Measurements from ENCODE around the gene LCN12.

LCN12 gene

GRCh38 chr9:136942112-136942880 lies 9.8 kb upstream of the LCN12 start:
- Mint-ChIP-seq H3K4me3 (peak overlapping the region; percentile 69 to 72 (median 70)), H3K27me3 (ENCODE audit: low read depth) (no peaks in the 10 kb centered on the region), H3K4me1 (peaks cover 4% of the 10 kb centered on the region), H3K27ac (no peak overlapping the region), H3K9me3 (no peaks in the 10 kb centered on the region), H3K36me3 (ENCODE audit: low read depth) (peaks cover 21% of the 10 kb centered on the region)
- no peak for TF ChIP-seq CTCF (IDR thresholded peaks at IDR 0.05; ENCODE audit: unreplicated experiment in 3 of 3)

GRCh38 chr9:136942881-136943230 lies 9.2 kb upstream of the LCN12 start:
- no peaks in the 10 kb centered on the region for H3K9me3 Mint-ChIP-seq
- no peaks in the 10 kb centered on the region for H3K27me3 Mint-ChIP-seq (ENCODE audit: low read depth)
- no peak overlapping the region for H3K27ac Mint-ChIP-seq
- peak overlapping the region; percentile 69 to 72 (median 70) for H3K4me3 Mint-ChIP-seq
- H3K4me1 Mint-ChIP-seq, result peaks cover 5% of the 10 kb centered on the region
- no peak for TF ChIP-seq CTCF (IDR thresholded peaks at IDR 0.05; ENCODE audit: unreplicated experiment in 3 of 3)
- peaks cover 18% of the 10 kb centered on the region for H3K36me3 Mint-ChIP-seq (ENCODE audit: low read depth)

GRCh38 chr9:136943291-136944211 lies 8.5 kb upstream of the LCN12 start:
- H3K9me3 Mint-ChIP-seq, result no peaks in the 10 kb centered on the region
- peak overlapping the region; percentile 77 to 83 (median 81) for H3K4me3 Mint-ChIP-seq
- H3K36me3 Mint-ChIP-seq (ENCODE audit: low read depth), result peaks cover 15% of the 10 kb centered on the region
- no peak overlapping the region for H3K27ac Mint-ChIP-seq
- H3K4me1 Mint-ChIP-seq, result peaks cover 9% of the 10 kb centered on the region
- H3K27me3 Mint-ChIP-seq (ENCODE audit: low read depth), result peaks cover 4% of the 10 kb centered on the region
- TF ChIP-seq CTCF (IDR thresholded peaks at IDR 0.05; ENCODE audit: unreplicated experiment in 3 of 3), result no peak

- Mint-ChIP-seq H3K36me3 (ENCODE audit: low read depth) (peaks cover 9% of the 10 kb centered on the region), H3K4me3 (peak overlapping the region; percentile 77 to 83 (median 81)), H3K9me3 (no peaks in the 10 kb centered on the region), H3K27ac (no peak overlapping the region), H3K4me1 (peaks cover 9% of the 10 kb centered on the region), H3K27me3 (ENCODE audit: low read depth) (peaks cover 4% of the 10 kb centered on the region)
- no peak for TF ChIP-seq CTCF (IDR thresholded peaks at IDR 0.05; ENCODE audit: unreplicated experiment in 3 of 3)
Observed at GRCh38 chr9:136944212-136944518, 7.9 kb upstream of the LCN12 start.

- peaks cover 9% of the 10 kb centered on the region for H3K4me1 Mint-ChIP-seq
- H3K27me3 Mint-ChIP-seq (ENCODE audit: low read depth), result peaks cover 4% of the 10 kb centered on the region
- peak within 1 kb of the TSS in 1 of 3 experiments; percentile 65 for H3K27ac Mint-ChIP-seq
- peak; percentile 97 to 99 (median 98) for TF ChIP-seq CTCF (IDR thresholded peaks at IDR 0.05; ENCODE audit: unreplicated experiment in 3 of 3)
- peaks cover 4% of the 10 kb centered on the region for H3K36me3 Mint-ChIP-seq (ENCODE audit: low read depth)
- H3K4me3 Mint-ChIP-seq, result peak within 1 kb of the TSS; percentile 77 to 83 (median 81)
- H3K9me3 Mint-ChIP-seq, result no peaks in the 10 kb centered on the region
Observed at GRCh38 chr9:136944519-136945332, 7.3 kb upstream of the LCN12 start, which contains the start of the genes C8G and FBXW5. TSS of gene C8G (plus strand) at chr9:136945243. CDS start at chr9:136945321, 78 bp downstream. TSS of gene FBXW5 (minus strand) at chr9:136944738. CDS start at chr9:136944083, 655 bp downstream.
